Activated T-cell treated with anti-CD3 and anti-CD28 coated beads, Interleukin-2, amount 50 U/mL, for 72 hours (primary cell): ENCODE measurements around the gene ARSB. TPM values are rescaled to one million over a fixed set of nuclear protein-coding genes. Genes with fewer than 3 reads are reported as not detected.
"Not testable (repeated sequence)": the region's sequence is repeated elsewhere in the genome, so short reads cannot be mapped to it uniquely, and the experiment has no call there.

Experiments used
- ATAC-seq, 2 donors: fragments of 150-1000 bp; cut with Tn5 transposase; replicated peaks in 1 of 2; 2 replicates each; pipeline ENCODE4 v1.10.0; 2021; ENCODE audit warnings: moderate library complexity in 2 of 2, mild to moderate bottlenecking in 1 of 2
- DNase-seq, 2 donors: peaks; one replicate each; pipeline ENCODE4 v3.0.0; 2021 to 2022; ENCODE audit warnings: mixed read lengths in 1 of 2
- H3K27ac Mint-ChIP-seq: one replicate; pipeline ENCODE4 v1.8.0; 2022; ENCODE audit warnings: mild to moderate bottlenecking, moderate library complexity, mixed read lengths
- H3K27me3 Mint-ChIP-seq: one replicate; pipeline ENCODE4 v1.8.0; 2022; ENCODE audit warnings: low read depth, mixed read lengths
- H3K36me3 Mint-ChIP-seq, 2 donors: one replicate each; pipeline ENCODE4 v1.8.0; 2022; ENCODE audit warnings: mixed read lengths in 2 of 2, mild to moderate bottlenecking in 1 of 2; ENCODE audit not compliant: insufficient read depth in 2 of 2
- H3K4me1 Mint-ChIP-seq: one replicate; pipeline ENCODE4 v1.8.0; 2022; ENCODE audit warnings: low read depth, mixed read lengths
- H3K4me3 Mint-ChIP-seq, 2 donors: one replicate each; pipeline ENCODE4 v1.8.0; 2022; ENCODE audit warnings: mild to moderate bottlenecking in 2 of 2, mixed read lengths in 2 of 2, moderate library complexity in 2 of 2
- H3K9me3 Mint-ChIP-seq, 2 donors: one replicate each; pipeline ENCODE4 v1.8.0; 2022; ENCODE audit warnings: mixed read lengths in 2 of 2
- total RNA-seq, 2 donors: library from RNA; stranded (reverse); gene quantifications; one replicate each; pipeline ENCODE4 v1.2.3, GENCODE V29; 2022

ARSB gene
- total RNA-seq, 2 donors from 2014 or later = 12.4 to 15.3 TPM

DNA sequence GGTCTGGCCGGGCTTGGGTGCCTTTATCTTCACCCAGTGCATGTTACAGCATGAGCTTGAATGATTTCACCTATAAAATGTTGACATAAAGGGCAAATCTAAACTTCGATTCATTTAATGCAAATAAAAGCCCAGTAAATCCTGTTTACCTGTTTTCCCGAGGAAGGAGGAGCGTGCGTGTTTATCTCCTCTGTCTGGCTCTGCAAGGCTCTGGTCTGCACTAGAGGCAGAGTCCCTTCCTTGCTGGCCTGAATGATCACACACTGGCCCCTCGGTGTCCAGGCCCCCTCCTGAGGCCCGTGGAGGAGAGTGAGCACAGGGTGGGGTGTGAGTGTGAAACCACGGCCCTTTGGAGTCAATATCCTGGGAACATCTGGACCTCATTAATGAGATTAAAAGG is 211.5 kb downstream of the ARSB start:
- Mint-ChIP-seq H3K4me1 (peaks cover 13% of the 10 kb centered on the region), H3K9me3 (no peaks in the 10 kb centered on the region), H3K27me3 (no peaks in the 10 kb centered on the region), H3K4me3 (no peak overlapping the region), H3K36me3 (no peaks in the 10 kb centered on the region), H3K27ac (no peak overlapping the region)
- no peak for ATAC-seq
- DNase-seq = no peak

DNA sequence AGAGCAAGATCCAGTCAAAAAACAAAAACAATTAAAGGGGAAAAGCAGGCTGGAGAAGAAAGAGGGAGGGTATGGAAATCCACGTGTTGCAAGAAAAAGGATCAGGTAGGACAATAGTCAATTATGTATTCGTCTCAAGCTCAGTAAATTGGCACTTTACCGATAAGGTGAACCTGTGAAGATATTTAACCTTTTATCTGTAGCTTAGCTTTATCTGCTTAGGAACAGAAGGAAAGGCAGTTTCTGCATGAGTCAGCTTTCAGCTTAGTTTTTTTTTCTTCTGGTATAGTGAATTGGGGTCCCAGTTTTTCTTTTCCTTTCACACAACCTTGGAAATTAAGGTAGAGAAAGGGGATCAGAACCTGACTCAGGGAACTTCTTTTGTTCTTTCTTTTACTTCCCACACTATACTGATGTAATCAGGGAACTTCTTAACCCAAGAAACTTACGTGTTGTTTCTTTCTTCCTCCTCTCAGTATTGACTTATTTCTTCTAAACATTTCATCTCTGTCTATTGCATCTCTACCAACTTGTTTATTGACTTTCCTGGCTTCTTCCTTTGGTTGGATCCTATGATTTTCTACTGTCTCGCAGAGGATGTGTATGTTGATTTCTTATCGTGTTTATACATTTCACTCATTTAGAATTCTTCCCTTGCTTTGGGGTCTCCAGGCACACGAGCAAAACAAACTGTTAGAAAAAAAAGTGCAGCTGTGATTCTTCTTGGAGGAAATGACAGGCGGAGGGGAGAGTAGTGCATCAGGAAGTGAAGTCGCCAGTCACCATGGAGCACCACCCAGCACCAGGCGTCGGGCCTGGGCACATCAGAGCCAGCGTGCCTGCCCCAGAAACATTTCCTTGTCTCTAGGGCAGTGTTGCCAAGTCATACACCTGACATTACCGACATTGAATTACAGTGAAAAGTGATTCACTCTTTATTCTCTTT is 213.6 kb downstream of the ARSB start:
- Mint-ChIP-seq H3K4me3 (peak overlapping the region in 1 of 2 donors; percentile 35), H3K4me1 (peaks cover 13% of the 10 kb centered on the region), H3K27ac (no peak overlapping the region), H3K36me3 (no peaks in the 10 kb centered on the region), H3K9me3 (no peaks in the 10 kb centered on the region), H3K27me3 (no peaks in the 10 kb centered on the region)
- DNase-seq (no peak), ATAC-seq (peak; percentile 31 to 42)

DNA sequence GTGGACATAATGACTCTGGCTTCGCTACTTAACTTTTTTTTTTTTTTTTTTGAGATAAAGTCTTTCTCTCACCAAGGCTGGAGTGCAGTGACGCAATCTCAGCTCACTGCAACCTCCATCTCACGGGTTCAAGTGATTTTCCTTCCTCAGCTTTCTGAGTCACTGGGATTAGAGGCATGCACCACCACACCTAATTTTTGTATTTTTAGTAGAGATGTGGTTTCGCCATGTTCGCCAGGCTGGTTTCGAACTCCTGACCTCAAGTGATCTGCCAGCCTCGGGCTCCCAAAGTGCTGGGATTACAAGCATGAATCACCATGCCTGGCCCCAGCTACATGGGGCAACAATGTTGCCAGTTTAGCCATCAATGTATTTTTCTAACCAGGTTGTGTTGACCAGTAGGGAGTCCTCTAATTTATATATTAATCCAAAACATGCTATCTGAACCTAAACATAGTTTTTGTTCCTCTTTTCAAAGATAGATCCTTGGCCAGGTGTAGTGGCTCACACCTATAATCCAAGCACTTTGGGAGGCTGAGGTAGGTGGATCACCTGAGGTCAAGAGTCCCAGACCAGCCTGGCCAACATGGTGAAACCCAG is 216.2 kb downstream of the ARSB start:
- ATAC-seq = no peak
- Mint-ChIP-seq H3K4me3 (no peak overlapping the region), H3K9me3 (no peaks in the 10 kb centered on the region), H3K27me3 (peaks cover 6% of the 10 kb centered on the region), H3K4me1 (peaks cover 13% of the 10 kb centered on the region), H3K36me3 (no peaks in the 10 kb centered on the region), H3K27ac (no peak overlapping the region)
- DNase-seq = no peak

DNA sequence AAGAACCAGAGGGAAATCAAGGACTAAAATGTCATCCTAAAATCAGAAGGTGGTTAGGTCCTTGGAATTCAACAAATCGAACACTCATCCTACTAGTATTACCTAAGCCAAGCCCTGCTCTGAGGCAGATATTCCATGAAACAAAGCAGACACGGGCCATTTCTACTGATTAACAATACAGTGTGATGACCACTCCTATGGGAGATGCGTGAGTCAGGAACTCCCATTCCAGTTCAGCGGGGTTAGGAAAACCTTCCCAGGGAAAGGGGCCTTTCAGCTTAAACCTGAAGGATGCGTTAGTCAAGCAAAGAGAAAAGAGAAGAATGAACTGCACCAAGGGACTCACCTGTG is 218.7 kb downstream of the ARSB start:
- Mint-ChIP-seq H3K36me3 (no peaks in the 10 kb centered on the region), H3K9me3 (no peaks in the 10 kb centered on the region), H3K4me1 (peaks cover 5% of the 10 kb centered on the region), H3K27me3 (peaks cover 6% of the 10 kb centered on the region), H3K4me3 (no peak overlapping the region), H3K27ac (no peak overlapping the region)
- DNase-seq = no peak
- no peak for ATAC-seq

DNA sequence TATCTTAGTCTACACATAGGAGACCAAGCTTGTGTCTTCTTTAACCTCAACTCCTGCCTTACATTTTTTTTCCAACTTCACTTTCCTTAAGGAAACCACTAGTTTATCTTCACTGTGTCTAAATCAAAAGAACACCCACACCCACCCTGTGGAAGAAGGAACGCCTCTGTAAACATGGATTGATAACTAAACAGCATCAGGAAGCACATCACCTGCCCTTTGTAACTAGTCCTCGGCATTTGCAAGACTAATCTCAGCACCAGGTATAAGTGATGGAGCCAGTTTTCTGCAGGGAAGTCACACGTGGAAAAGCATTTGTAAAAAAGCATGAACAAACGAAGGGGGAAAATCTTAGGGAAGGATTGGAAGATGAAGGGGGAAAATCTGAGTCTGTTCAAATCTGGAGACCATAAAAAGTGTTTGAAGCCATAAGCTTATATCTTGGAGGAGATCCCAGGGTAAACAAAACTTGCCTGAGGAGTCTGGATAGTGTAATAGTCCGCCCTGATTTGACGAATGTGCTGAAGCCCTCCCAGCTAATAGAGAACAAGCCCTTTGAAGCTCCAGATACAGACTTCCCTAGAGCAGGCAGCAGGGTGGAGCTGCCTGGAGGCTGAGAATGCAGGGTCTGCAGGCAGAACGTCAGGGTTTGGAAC is 219.2 kb downstream of the ARSB start:
- H3K27me3 Mint-ChIP-seq = peaks cover 6% of the 10 kb centered on the region
- H3K36me3 Mint-ChIP-seq = no peaks in the 10 kb centered on the region
- peaks cover under 1% of the 10 kb centered on the region for H3K4me1 Mint-ChIP-seq
- DNase-seq = no peak
- ATAC-seq = no peak
- no peaks in the 10 kb centered on the region for H3K9me3 Mint-ChIP-seq
- no peak overlapping the region for H3K4me3 Mint-ChIP-seq
- H3K27ac Mint-ChIP-seq = no peak overlapping the region

DNA sequence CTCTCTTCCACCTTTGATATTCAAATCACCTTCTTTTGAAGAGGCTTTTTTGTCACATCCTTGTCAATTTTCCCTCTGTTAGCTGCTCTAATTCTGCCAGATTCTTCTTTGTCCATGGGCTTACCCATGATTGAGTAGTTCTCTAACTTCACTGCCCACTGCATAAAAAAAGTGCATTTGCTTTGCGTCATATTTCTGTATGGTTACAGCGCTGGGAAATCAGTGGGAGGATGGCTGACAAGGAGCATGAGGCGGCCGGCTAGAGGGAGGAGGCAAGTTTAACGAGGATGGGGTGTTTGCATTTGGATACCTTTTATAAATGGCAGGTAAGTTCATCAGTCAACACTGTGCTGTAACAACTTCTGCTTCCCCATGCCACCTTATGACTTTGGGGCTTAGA is 220.0 kb downstream of the ARSB start:
- peaks cover 6% of the 10 kb centered on the region for H3K27me3 Mint-ChIP-seq
- no peaks in the 10 kb centered on the region for H3K4me1 Mint-ChIP-seq
- no peak overlapping the region for H3K4me3 Mint-ChIP-seq
- H3K36me3 Mint-ChIP-seq = no peaks in the 10 kb centered on the region
- no peak overlapping the region for H3K27ac Mint-ChIP-seq
- DNase-seq (no peak), ATAC-seq (no peak)
- H3K9me3 Mint-ChIP-seq = no peaks in the 10 kb centered on the region

DNA sequence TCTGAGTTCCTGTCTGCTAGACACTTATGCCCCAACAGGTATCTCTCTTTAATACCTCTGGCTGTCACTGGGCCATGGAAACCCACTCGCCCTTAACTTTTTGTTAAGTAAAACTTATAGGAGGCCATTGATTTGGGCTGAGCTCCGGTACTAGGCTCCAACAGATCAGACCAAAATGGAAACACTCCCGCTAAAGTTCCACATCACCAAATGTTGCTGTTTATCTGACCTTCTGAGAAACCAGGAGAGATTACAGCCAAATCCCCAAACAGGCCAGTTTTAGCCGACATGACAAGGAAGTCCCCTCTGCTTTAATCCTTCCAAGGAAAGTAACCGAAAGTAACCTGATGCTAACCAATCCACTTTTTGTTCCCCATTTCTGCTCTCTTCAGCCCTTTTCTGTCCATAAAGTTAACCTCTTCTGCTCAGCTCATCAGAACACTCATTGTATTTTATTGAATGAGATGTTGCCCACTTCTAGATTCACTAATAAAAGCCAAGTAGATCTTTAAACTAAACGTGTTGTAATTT is 221.4 kb downstream of the ARSB start:
- Mint-ChIP-seq H3K27ac (no peak overlapping the region), H3K36me3 (no peaks in the 10 kb centered on the region), H3K27me3 (peaks cover 6% of the 10 kb centered on the region), H3K4me3 (no peak overlapping the region), H3K9me3 (no peaks in the 10 kb centered on the region), H3K4me1 (peaks cover 1% of the 10 kb centered on the region)
- DNase-seq (no peak), ATAC-seq (no peak)

DNA sequence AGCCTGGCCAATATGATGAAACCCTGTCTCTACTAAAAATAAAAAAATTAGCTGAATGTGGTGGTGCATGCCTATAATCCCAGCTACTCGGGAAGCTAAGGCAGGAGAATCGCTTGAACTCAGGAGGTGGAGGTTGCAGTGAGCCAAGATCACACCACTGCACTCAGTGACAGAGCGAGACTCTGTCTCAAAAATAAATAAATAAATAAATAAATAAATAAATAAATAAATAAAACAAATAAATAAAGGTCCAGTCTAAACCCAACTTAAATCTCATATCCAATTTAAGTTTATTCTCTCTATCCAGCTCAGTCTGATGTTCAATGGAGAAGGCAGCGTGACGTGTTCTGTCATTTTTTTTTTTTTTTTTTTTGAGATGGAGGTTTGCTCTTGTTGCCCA is 222.4 kb downstream of the ARSB start:
- not testable (repeated sequence) for DNase-seq, H3K4me3 Mint-ChIP-seq, H3K27ac Mint-ChIP-seq, H3K36me3 Mint-ChIP-seq, ATAC-seq, H3K27me3 Mint-ChIP-seq, H3K9me3 Mint-ChIP-seq
- peaks cover 11% of the 10 kb centered on the region for H3K4me1 Mint-ChIP-seq

DNA sequence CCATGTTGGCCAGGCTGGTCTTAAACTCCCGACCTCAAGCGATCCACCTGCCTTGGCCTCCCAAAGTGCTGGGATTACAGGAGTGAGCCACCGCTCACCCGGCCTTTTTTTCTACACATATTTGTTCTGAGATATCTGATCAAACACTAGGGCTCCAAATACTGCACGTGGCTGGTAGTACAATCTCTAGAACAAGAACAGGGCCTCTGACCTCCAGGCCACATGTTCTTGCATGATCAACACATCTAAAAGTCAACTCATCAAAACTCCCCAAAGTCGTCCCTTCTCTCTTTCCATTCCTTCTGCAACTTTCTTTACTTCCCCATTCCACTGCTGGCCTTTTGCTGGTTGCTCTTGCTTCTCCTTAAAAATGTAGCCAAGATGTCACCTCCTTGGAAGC is 223.3 kb downstream of the ARSB start:
- ATAC-seq = no peak
- Mint-ChIP-seq H3K27me3 (peaks cover 6% of the 10 kb centered on the region), H3K27ac (no peak overlapping the region), H3K9me3 (no peaks in the 10 kb centered on the region), H3K36me3 (no peaks in the 10 kb centered on the region), H3K4me1 (peaks cover 20% of the 10 kb centered on the region), H3K4me3 (no peak overlapping the region)
- DNase-seq = no peak

DNA sequence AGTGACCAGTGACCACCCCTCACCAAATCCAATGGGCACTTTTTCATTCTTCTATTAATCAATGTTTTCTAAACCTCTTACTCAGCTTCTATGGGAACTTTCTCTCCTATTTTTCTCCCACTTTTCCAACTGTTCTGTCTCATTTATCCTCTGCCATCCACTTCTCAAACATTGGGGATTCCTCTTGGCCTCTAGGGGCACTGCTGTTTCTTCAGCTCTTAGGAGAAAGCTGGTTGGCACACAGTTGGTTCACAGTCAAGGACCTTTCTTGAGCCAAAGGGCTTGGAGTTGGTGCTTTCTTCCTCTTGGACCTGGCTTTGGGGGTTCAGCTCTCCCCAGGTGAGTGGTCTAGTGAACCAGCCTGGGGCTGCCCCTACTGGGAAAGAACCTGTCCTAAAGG is 224.3 kb downstream of the ARSB start:
- Mint-ChIP-seq H3K4me3 (no peak overlapping the region), H3K36me3 (no peaks in the 10 kb centered on the region), H3K27ac (no peak overlapping the region), H3K27me3 (peaks cover 6% of the 10 kb centered on the region), H3K4me1 (peaks cover 20% of the 10 kb centered on the region), H3K9me3 (no peaks in the 10 kb centered on the region)
- ATAC-seq (no peak), DNase-seq (no peak)

DNA sequence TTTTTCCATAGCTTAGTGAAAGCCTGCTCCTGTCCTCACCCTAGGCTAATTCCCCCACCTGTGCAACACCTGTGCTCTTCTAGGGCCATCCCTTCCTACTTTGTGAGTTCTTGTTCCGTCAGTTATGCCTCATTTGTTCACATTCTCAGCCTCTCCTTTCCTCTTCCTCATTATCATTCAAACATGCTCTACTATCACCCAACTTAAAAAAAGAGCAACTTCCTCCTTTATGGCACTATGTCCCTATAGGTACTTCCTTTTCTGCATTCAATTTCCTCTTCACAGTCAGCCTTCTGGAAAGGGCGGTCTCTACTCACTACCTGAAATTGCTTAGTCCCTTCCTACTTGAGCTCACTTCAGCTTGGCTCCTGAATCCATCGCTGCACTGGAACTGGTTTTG is 224.7 kb downstream of the ARSB start:
- no peaks in the 10 kb centered on the region for H3K36me3 Mint-ChIP-seq
- H3K27me3 Mint-ChIP-seq = peaks cover 6% of the 10 kb centered on the region
- H3K27ac Mint-ChIP-seq = no peak overlapping the region
- H3K4me1 Mint-ChIP-seq = peaks cover 20% of the 10 kb centered on the region
- no peak overlapping the region for H3K4me3 Mint-ChIP-seq
- no peaks in the 10 kb centered on the region for H3K9me3 Mint-ChIP-seq
- ATAC-seq (no peak), DNase-seq (no peak)

DNA sequence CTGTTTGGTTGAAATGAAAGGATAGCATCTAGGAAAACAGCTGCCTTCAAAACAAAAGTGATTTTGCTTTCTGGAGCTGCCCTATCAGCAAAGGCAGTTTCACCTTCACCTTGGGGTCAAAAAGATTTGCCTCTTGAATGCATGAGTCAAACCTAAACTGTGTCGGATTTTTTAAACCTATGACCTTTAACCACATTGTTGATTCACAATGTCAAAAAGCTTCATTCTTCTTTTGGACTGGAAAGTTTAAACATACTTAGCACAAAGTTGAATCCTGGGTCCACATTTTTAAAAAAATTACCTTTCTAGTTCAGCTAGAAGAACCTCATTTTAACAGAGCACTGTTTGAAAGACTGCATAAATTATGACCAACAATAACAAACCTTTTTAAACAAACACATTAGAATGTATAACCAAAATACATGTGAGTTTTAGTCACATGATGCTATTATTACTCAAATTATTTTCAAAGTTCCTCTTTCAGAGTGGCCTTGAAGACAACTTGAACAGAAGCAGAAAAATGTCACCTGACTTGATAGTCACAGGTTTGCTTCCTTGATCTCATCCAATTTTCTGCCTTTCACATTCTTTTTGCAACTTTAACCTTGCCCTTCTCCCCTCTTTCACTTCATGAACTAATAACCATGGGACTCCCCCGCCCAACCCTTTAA is 226.8 kb downstream of the ARSB start:
- no peaks in the 10 kb centered on the region for H3K9me3 Mint-ChIP-seq
- peak overlapping the region; percentile 54 to 70 for H3K4me3 Mint-ChIP-seq
- no peaks in the 10 kb centered on the region for H3K27me3 Mint-ChIP-seq
- H3K4me1 Mint-ChIP-seq = peaks cover 20% of the 10 kb centered on the region
- ATAC-seq (peak; percentile 79 to 80), DNase-seq (peak; percentile 17 to 22)
- H3K27ac Mint-ChIP-seq = no peak overlapping the region
- H3K36me3 Mint-ChIP-seq = no peaks in the 10 kb centered on the region
